Activated CD8-positive, alpha-beta T cell treated with anti-CD3 and anti-CD28 coated beads for 36 hours (primary cell): ENCODE results near the gene CHRM5. TPM values are rescaled to one million over a fixed set of nuclear protein-coding genes. Genes with fewer than 3 reads are reported as not detected.

Source experiments
- ATAC-seq: fragments of 200-7000 bp; cut with Tn5 transposase; one replicate; pipeline ENCODE4 v1.10.0; 2021; ENCODE audit warnings: mild to moderate bottlenecking, moderate library complexity
- CTCF ChIA-PET: fragments of 350-600 bp; sonication (Branson Sonifier 250); formaldehyde crosslinking; loops from one replicate; lab custom pipeline; 2021; ENCODE audit warnings: antibody characterized with exemption; lab: Charles Lee
- POLR2A ChIA-PET: fragments of 350-600 bp; sonication (Branson Sonifier 250); formaldehyde crosslinking; loops from one replicate; lab custom pipeline; 2021; ENCODE audit warnings: antibody characterized with exemption; lab: Charles Lee
- DNase-seq: peaks from one replicate; pipeline ENCODE4 v3.0.0-alpha.2; 2020
- H3K27ac Mint-ChIP-seq: one replicate; pipeline ENCODE4 v1.8.0; 2021; ENCODE audit warnings: mild to moderate bottlenecking, mixed read lengths
- H3K27me3 Mint-ChIP-seq: one replicate; pipeline ENCODE4 v1.8.0; 2021; ENCODE audit warnings: mixed read lengths
- H3K36me3 Mint-ChIP-seq: one replicate; pipeline ENCODE4 v1.8.0; 2021; ENCODE audit warnings: low read depth, mixed read lengths
- H3K4me1 Mint-ChIP-seq: one replicate; pipeline ENCODE4 v1.8.0; 2021; ENCODE audit warnings: low read depth, mixed read lengths
- H3K4me3 Mint-ChIP-seq: one replicate; pipeline ENCODE4 v1.8.0; 2021; ENCODE audit warnings: mild to moderate bottlenecking, moderate library complexity, mixed read lengths
- H3K9me3 Mint-ChIP-seq: one replicate; pipeline ENCODE4 v1.8.0; 2021; ENCODE audit warnings: mixed read lengths
- CTCF ChIP-seq: fragments of 200-600 bp; IDR thresholded peaks from one replicate; pipeline ENCODE4 v1.8.0; 2022; ENCODE audit warnings: antibody characterized with exemption, mild to moderate bottlenecking
- intact Hi-C: fragments of 100-400 bp; cut with micrococcal nuclease; formaldehyde crosslinking; loops from one replicate; pipeline ENCODE4 v1.10.0; 2022
- total RNA-seq, 2 experiments: library from RNA; stranded (reverse); gene quantifications; one replicate each; pipeline ENCODE4 v1.2.3, GENCODE V29; 2021

CHRM5 gene
- total RNA-seq, 2 experiments from 2014 or later: not detected

- H3K9me3 Mint-ChIP-seq: no peaks in the 10 kb centered on the region
- no peaks in the 10 kb centered on the region for H3K36me3 Mint-ChIP-seq
- TF ChIP-seq CTCF: no peak
- H3K27ac Mint-ChIP-seq: no peak overlapping the region
- H3K4me1 Mint-ChIP-seq: no peaks in the 10 kb centered on the region
- intact Hi-C loops: no loop called here
- no peak for ATAC-seq
- ChIA-PET CTCF (no interaction called here), POLR2A (no interaction called here)
- no peaks in the 10 kb centered on the region for H3K27me3 Mint-ChIP-seq
- no peak overlapping the region for H3K4me3 Mint-ChIP-seq
- no peak for DNase-seq
Observed at GRCh38 chr15:34001536-34001935, 33.2 kb downstream of the CHRM5 start.

- H3K4me3 Mint-ChIP-seq: no peak overlapping the region
- intact Hi-C loops: no loop called here
- ChIA-PET POLR2A (interaction anchor here (0.7 kb wide), 1 partner anchor 693 kb away, joined by 3 read pairs; no protein-coding TSS in a partner anchor), CTCF (no interaction called here)
- no peaks in the 10 kb centered on the region for H3K36me3 Mint-ChIP-seq
- H3K9me3 Mint-ChIP-seq: no peaks in the 10 kb centered on the region
- H3K4me1 Mint-ChIP-seq: no peaks in the 10 kb centered on the region
- DNase-seq (no peak), ATAC-seq (no peak)
- H3K27ac Mint-ChIP-seq: no peak overlapping the region
- H3K27me3 Mint-ChIP-seq: no peaks in the 10 kb centered on the region
- no peak for TF ChIP-seq CTCF
Observed at GRCh38 chr15:34006381-34006780, 38.1 kb downstream of the CHRM5 start.

- no peaks in the 10 kb centered on the region for H3K9me3 Mint-ChIP-seq
- no peaks in the 10 kb centered on the region for H3K27me3 Mint-ChIP-seq
- intact Hi-C loops: no loop called here
- H3K4me1 Mint-ChIP-seq: no peaks in the 10 kb centered on the region
- ChIA-PET POLR2A (no interaction called here), CTCF (no interaction called here)
- DNase-seq (no peak), ATAC-seq (no peak)
- no peaks in the 10 kb centered on the region for H3K36me3 Mint-ChIP-seq
- H3K27ac Mint-ChIP-seq: no peak overlapping the region
- no peak for TF ChIP-seq CTCF
- no peak overlapping the region for H3K4me3 Mint-ChIP-seq
Observed at GRCh38 chr15:34009656-34010055, 41.4 kb downstream of the CHRM5 start.

- ATAC-seq (no peak), DNase-seq (no peak)
- ChIA-PET POLR2A (no interaction called here), CTCF (no interaction called here)
- no peaks in the 10 kb centered on the region for H3K36me3 Mint-ChIP-seq
- H3K9me3 Mint-ChIP-seq: no peaks in the 10 kb centered on the region
- TF ChIP-seq CTCF: no peak
- H3K27ac Mint-ChIP-seq: no peak overlapping the region
- no peak overlapping the region for H3K4me3 Mint-ChIP-seq
- intact Hi-C loops: no loop called here
- no peaks in the 10 kb centered on the region for H3K4me1 Mint-ChIP-seq
- no peaks in the 10 kb centered on the region for H3K27me3 Mint-ChIP-seq
Observed at GRCh38 chr15:34010921-34011320, 42.6 kb downstream of the CHRM5 start.

GRCh38 chr15:34011481-34011880 lies 43.2 kb downstream of the CHRM5 start:
- Mint-ChIP-seq H3K9me3 (no peaks in the 10 kb centered on the region), H3K4me1 (no peaks in the 10 kb centered on the region), H3K4me3 (no peak overlapping the region), H3K27me3 (no peaks in the 10 kb centered on the region), H3K36me3 (no peaks in the 10 kb centered on the region), H3K27ac (no peak overlapping the region)
- DNase-seq: no peak
- TF ChIP-seq CTCF: no peak
- ATAC-seq: no peak
- ChIA-PET POLR2A (no interaction called here), CTCF (no interaction called here)
- intact Hi-C loops: no loop called here
